Measurements from ENCODE around the gene OGFOD2. TPM values are rescaled to one million over a fixed set of nuclear protein-coding genes. Genes with fewer than 3 reads are reported as not detected.

The OGFOD2 gene
- total and polyA plus RNA-seq, 2 of the 13 experiments (the other 11 are each of a cell fraction or from before 2014, with no cell fraction given): 13.2 to 14.6 TPM

- TF ChIP-seq ZNF761 (CRISPR knock-in tag; conservative IDR thresholded peaks at IDR 0.05) (peak; percentile 84), POGK (CRISPR knock-in tag; conservative IDR thresholded peaks at IDR 0.05) (peak; percentile 85; the same call in 1 of the 2 replicates), PLSCR1 (CRISPR knock-in tag; IDR thresholded peaks at IDR 0.05; ENCODE audit: borderline replicate concordance) (0 out of 2 replicates have a peak, but pooled peaks have one; percentile 28), PHF8 (CRISPR knock-in tag; IDR thresholded peaks at IDR 0.05) (peak; percentile 72), SCMH1 (CRISPR knock-in tag; IDR thresholded peaks at IDR 0.05; ENCODE audit: borderline replicate concordance) (no peak), ZNF83 (CRISPR knock-in tag; IDR thresholded peaks at IDR 0.05; ENCODE audit: borderline replicate concordance) (0 out of 2 replicates have a peak, but pooled peaks have one; percentile 44), UBTF (CRISPR knock-in tag; IDR thresholded peaks at IDR 0.05) (peak; percentile 90), USF2 (IDR thresholded peaks at IDR 0.05; ENCODE audit: low read depth, low read length) (no peak), USF2 (CRISPR knock-in tag; IDR thresholded peaks at IDR 0.05; ENCODE audit: borderline replicate concordance) (no peak), DR1 (CRISPR knock-in tag; IDR thresholded peaks at IDR 0.05) (no peak; the same call in 1 of the 2 replicates), HIC2 (CRISPR knock-in tag; IDR thresholded peaks at IDR 0.05; ENCODE audit: low read depth) (0 out of 2 replicates have a peak, but pooled peaks have one; percentile 48), PRMT3 (CRISPR knock-in tag; IDR thresholded peaks at IDR 0.05; ENCODE audit: borderline replicate concordance, low read depth) (no peak), ZNF775 (CRISPR knock-in tag; IDR thresholded peaks at IDR 0.05; ENCODE audit: borderline replicate concordance) (no peak), ZNF343 (CRISPR knock-in tag; IDR thresholded peaks at IDR 0.05) (no peak), TFAP4 (IDR thresholded peaks at IDR 0.05; ENCODE audit: borderline replicate concordance, low read depth) (peak; percentile 81), ISL2 (CRISPR knock-in tag; IDR thresholded peaks at IDR 0.05) (peak; percentile 7; the same call in 1 of the 2 replicates), MED8 (CRISPR knock-in tag; IDR thresholded peaks at IDR 0.05; ENCODE audit: insufficient replicate concordance) (peak; percentile 58)
Measured at GRCh38 chr12:122980183-122981035, 5.4 kb downstream of the OGFOD2 start, which contains the start of gene ARL6IP4 (continued).

Measured in HepG2 (cell line).